Fibroblast of pulmonary artery (primary cell): ENCODE measurements around the gene SPOCK1.

Experiments used
- DNase-seq: peaks from one replicate; pipeline ENCODE4 v3.0.0-alpha.2; 2010; ENCODE audit warnings: low read depth
- H3K4me3 ChIP-seq: replicated peaks from 2 replicates; pipeline ENCODE4 v1.5.1; 2011; ENCODE audit warnings: low read depth, mild to moderate bottlenecking, control low read depth, low read length, moderate library complexity
- CTCF ChIP-seq: IDR thresholded peaks from 2 replicates; pipeline ENCODE4 v1.5.1; 2011; ENCODE audit warnings: mild to moderate bottlenecking, control low read depth, low read length, inconsistent platforms; ENCODE audit errors: missing control alignments

Gene SPOCK1

GRCh38 chr5:137155261-137156000, 343.7 kb downstream of the SPOCK1 start:
- H3K4me3 ChIP-seq = no peak overlapping the region
- DNase-seq = no peak
- TF ChIP-seq CTCF = no peak

- TF ChIP-seq CTCF = no peak
- no peak for DNase-seq
- no peak overlapping the region for H3K4me3 ChIP-seq
These were observed 346.5 kb downstream of the SPOCK1 start for GRCh38 chr5:137152616-137153015.

GRCh38 chr5:137148655-137149054, 350.5 kb downstream of the SPOCK1 start:
- TF ChIP-seq CTCF = no peak
- no peak overlapping the region for H3K4me3 ChIP-seq
- no peak for DNase-seq

- no peak for TF ChIP-seq CTCF
- DNase-seq = no peak
- no peak overlapping the region for H3K4me3 ChIP-seq
These were observed 351.0 kb downstream of the SPOCK1 start for GRCh38 chr5:137148159-137148558.

GRCh38 chr5:137147346-137147745, 351.8 kb downstream of the SPOCK1 start:
- no peak for TF ChIP-seq CTCF
- H3K4me3 ChIP-seq = no peak overlapping the region
- no peak for DNase-seq

- TF ChIP-seq CTCF = no peak
- DNase-seq = peak; percentile 94
- no peak overlapping the region for H3K4me3 ChIP-seq
These were observed 352.7 kb downstream of the SPOCK1 start for GRCh38 chr5:137146402-137146890.

GRCh38 chr5:137145721-137146120, 353.4 kb downstream of the SPOCK1 start:
- no peak for TF ChIP-seq CTCF
- no peak for DNase-seq
- H3K4me3 ChIP-seq = no peak overlapping the region
